ENCODE measurements around the gene ZSCAN12.

DNA sequence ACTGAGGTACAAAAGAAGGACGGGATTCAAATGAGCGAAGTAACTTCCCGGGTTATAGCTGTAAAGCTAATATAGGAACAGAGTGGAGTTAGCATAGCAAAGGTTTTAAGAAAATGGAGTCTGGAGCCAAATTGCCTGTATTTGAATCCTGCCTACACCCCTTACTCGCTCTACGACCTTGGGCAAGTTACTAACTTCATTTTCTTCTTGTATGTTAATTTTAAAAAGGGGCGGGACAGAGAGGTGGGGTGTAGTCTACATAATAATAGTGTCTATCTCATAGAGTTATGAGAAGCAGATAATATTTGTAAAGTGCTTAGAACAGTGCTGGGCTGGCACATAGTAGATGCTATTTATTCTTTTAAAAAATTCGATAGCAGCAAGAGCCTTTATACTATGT is 43.0 kb upstream of the ZSCAN12 start:
- TF ChIP-seq, protein P1, sequence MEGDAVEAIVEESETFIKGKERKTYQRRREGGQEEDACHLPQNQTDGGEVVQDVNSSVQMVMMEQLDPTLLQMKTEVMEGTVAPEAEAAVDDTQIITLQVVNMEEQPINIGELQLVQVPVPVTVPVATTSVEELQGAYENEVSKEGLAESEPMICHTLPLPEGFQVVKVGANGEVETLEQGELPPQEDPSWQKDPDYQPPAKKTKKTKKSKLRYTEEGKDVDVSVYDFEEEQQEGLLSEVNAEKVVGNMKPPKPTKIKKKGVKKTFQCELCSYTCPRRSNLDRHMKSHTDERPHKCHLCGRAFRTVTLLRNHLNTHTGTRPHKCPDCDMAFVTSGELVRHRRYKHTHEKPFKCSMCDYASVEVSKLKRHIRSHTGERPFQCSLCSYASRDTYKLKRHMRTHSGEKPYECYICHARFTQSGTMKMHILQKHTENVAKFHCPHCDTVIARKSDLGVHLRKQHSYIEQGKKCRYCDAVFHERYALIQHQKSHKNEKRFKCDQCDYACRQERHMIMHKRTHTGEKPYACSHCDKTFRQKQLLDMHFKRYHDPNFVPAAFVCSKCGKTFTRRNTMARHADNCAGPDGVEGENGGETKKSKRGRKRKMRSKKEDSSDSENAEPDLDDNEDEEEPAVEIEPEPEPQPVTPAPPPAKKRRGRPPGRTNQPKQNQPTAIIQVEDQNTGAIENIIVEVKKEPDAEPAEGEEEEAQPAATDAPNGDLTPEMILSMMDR (IDR thresholded peaks at IDR 0.05) = no peak
- no peak for TF ChIP-seq POLR2A (IDR thresholded peaks at IDR 0.05)

All from thyroid gland (tissue), 4 donors.